HG03066 (cell line): ENCODE data around the gene FAM20C.
"Not testable (repeated sequence)": the region's sequence is repeated elsewhere in the genome, so short reads cannot be mapped to it uniquely, and the experiment has no call there.

Experiments
- ATAC-seq: cut with Tn5 transposase; IDR thresholded peaks from one replicate; pipeline ENCODE4 v1.9.1; 2021; ENCODE audit warnings: low read depth; ENCODE audit not compliant: unreplicated experiment

The FAM20C gene

DNA sequence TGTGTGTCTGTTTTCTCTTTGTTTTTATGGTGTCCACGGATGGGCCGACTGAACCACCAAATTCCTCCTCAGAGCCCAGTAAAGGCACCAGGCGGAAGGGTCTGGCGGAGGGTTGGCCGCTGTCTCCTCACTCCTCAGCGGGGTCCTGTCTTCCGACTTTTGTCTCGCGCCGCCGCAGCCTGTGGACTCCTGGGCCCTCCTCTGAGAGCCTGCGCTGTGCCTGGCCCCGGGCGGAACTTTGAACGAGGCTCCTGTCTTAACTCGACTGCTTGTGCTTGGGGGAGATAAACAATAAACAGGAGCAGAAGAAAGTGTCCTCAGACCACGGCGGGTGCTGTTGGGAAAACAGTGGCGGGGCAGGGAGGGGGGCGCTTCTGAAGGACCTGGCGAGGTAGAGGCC lies 2.2 kb upstream of the FAM20C start:
- no peak for ATAC-seq

DNA sequence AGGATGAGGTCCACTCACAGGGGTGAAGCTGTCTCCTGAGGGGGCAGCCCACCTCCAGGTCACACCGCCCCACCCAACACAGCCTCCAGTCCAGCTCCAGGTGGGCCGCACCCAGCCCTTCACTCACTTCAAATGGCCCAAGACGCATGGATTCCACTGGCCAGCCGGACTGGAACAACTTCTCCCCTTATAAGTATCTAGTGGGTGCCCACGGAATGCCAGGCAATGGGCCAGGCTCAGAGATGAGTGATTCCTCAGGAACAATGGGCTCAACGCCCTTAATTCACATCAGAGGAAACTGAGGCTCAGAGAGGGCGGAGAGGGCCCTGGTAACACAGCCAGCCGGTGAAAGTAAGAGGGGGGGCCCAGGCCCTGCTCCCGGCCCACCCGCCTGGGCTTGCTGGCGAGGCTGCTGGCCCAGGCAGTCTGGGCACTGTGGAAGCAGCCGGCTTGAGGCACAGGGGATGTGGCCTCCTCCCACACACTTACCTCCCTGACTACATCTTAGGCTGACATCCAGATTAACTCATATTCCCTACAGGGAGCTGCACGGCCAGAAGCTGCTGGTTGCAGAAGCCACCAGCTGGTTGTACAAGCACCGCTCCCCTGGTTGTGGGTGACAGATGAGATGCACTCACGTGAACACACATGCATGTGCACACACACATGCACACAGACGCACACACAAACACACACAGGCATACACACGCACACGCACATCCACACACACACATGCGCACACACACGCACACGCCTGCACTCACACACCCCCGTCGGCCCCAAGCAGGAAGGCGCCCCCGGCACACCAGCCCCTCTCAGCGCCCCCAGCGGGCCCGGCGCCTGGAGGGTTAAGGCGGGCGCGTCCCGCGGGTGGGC lies 1.0 kb upstream of the FAM20C start:
- ATAC-seq, result no peak

- no peak for ATAC-seq
Measured at GRCh38 chr7:192701-193480, 520 bp downstream of the FAM20C start.

DNA sequence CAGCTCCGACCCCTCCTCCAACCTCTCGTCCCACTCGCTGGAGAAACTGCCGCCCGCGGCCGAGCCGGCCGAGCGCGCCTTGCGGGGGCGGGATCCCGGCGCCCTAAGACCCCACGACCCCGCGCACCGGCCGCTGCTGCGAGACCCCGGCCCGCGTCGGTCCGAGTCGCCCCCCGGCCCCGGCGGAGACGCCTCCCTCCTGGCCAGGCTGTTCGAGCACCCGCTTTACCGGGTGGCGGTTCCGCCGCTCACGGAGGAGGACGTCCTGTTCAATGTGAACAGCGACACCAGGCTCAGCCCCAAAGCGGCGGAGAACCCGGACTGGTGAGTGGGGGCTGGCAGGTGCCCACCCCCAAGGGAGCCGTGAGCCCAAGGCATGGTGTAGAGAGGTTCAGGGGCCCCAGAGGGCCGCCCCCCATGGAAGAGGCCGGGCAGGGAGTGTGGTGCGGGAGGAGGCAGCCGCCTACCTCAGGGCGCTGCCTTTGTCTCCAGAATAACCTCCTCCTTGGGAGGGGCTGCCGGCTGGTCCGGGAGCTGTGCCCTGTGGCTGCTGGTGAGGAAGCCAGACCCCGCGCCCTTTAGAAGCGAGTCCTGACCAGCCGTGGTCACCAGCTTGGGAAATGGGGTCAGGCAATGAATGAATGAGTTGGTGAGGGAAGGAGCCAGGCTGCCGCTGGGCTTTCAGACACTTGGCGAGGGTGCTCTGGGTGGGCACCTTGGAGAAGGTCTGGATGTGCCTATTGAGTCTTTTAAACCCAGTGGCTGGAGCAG lies 1.3 kb downstream of the FAM20C start:
- no peak for ATAC-seq

DNA sequence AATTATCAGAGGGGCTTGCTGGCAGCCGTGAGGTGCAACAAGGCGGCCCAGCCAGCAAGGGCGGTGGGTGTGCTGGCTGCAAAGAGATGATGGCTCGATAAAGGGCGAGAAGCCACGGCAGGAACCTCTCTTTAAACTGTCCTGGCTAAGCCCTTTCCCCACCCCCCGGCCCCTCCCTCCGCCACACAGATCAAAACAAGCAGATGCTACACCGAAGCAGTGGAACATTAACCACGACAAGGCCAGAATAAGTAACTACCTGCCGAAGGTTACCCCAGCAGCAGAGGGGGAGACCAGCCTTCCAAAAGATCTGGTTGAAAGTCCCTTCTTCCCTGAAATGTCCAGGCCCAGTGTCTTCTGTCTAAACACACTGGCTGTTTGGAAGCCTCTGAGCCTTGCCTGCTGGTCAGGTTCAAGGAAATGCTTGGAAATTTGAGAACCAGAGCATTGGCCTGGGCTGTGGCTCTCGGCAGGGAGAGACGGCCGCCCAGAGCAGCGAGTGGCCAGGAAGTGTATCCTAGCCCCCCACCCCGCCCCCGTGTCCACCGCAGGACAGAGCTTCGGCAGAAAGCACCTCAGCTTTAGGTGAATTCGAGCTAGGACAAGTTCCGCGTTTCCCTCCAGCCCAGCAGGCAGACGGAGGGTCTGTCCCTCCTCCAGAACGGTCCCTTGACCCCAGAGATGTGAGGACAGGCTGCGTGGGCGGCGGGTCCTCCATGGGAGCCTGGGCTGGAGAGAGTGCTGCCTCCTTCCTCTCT lies 2.1 kb downstream of the FAM20C start:
- ATAC-seq, result no peak

GRCh38 chr7:195010-195829 lies 2.8 kb downstream of the FAM20C start:
- ATAC-seq, result no peak

GRCh38 chr7:195830-196128 lies 3.4 kb downstream of the FAM20C start:
- ATAC-seq, result no peak

- no peak for ATAC-seq
Measured at GRCh38 chr7:196283-196682, 3.9 kb downstream of the FAM20C start.

GRCh38 chr7:196778-197321 lies 4.5 kb downstream of the FAM20C start:
- no peak for ATAC-seq

DNA sequence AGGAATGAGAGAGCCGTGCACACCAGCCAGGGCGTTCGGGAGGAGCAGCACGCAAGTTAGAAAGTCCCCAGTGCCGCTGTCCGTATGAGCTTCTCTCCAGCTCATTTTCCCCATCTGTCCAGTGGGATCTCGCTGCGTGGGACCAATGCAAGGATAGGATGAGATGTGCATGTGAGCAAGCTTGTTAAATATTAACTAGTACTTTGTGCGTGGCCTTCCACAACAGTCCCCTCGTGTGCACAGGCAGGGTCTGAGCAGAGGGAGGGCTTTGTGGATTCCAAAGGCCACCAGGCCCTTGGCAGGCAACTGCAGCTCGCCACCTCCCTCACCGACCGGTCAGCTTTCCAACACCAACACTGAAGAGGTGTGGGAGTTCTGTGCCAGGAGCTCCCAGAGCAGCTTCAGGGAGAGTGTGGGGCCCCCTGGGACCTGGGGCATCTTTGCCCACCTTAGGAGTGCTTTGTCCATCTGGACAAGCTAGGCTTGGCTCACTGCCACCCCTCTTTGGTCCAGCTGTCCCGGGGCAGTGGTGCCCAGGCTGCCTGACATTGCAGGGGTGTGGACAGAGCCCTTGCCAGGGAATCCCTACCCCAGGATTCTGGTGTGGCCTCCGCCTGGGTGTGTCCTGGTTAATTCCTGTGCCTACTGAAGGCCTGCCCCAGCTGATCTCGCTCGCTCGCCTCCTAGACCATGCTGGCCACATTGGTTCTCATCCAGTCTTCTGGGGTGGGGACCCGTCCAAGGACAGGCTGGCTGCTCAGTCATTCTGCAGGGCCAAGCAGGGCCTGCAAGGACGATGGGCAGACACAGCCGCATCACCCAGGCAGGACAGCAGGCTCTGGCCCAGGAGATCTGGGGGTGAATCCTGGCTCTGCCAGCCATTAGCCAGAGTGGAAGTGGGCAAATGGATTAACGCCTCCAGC lies 5.3 kb downstream of the FAM20C start:
- ATAC-seq, result no peak

- ATAC-seq, result no peak
Measured at GRCh38 chr7:199483-200249, 7.3 kb downstream of the FAM20C start.

GRCh38 chr7:200290-200689 lies 7.9 kb downstream of the FAM20C start:
- ATAC-seq, result no peak

DNA sequence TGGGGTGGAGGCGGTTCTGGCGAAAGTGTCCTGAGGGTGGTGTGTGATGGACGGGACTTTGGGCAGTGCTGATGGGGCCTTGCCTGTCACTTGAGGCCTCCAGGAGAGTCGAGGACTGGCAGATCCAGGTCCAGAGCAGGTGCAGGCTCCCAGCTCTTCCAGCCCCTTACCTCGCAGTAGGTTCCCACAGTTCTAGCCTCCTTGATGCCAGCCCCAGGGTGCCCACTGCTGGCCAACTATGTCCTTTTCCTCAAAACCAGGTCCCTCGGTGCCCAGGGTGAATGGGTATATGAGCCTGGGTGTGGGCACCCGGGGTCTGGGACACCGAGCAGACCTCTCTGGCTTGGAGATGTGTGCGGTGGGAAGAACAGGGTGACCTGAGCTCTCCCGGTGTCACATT lies 8.3 kb downstream of the FAM20C start:
- no peak for ATAC-seq

DNA sequence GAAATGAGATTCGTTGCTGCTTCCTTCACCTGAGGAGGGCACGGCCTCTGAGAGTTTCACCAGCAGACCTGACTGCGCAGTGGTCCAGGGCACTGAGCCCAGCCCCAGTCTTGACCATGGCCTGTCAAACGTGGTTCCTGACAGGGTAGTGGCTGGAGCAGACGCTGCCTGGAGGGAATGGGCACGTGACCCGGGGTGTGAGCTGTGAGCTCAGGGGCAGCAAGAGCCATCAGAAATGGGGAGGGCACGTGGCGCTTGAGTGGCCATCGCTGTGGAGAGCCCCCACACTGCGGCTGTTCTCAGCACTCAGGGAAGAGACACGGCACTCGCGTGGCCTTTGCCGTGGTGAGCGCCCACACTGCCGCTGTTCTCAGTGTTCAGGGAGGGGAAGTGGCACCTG lies 12.0 kb downstream of the FAM20C start:
- ATAC-seq, result no peak

DNA sequence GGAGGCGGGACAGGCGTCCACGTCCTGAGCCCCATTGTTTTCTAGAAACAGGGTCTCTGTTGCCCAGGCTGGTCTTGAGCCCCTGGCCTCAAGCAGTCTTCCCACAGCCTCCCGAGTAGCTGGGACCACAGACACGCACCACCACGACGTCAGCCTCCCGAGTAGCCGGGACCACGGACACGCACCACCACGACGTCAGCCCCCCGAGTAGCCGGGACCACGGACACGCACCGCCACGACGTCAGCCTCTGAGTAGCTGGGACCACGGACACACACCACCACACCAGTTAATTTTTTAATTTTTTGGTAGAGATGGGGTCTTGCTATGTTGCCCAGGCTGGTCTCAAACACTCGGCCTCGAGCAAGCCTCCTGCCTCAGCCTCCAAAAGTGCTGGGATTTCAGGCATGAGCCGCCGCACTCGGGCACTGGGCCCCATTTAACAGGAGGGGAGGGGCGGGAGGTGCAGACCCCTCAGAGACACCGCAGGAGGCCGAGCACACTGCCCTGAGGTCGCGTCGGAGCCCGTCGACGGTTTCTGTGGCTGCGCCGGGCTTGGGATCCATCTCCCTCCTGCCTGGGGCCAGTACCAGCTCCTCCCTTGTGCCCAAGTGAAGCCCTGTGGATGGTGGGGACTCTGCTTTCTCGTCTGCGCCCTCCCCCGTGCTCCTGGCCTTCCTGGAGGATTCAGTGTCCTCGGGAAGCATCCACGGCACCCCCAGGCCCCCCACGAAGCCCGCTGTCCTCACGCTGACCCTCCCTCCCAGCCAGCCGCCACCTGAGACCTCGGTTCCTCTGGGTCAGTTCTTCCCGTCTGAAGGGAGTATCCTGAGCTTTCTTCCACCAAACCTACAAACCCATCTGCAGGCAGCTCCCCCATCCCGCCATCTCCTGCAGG lies 13.0 kb downstream of the FAM20C start:
- no peak for ATAC-seq

DNA sequence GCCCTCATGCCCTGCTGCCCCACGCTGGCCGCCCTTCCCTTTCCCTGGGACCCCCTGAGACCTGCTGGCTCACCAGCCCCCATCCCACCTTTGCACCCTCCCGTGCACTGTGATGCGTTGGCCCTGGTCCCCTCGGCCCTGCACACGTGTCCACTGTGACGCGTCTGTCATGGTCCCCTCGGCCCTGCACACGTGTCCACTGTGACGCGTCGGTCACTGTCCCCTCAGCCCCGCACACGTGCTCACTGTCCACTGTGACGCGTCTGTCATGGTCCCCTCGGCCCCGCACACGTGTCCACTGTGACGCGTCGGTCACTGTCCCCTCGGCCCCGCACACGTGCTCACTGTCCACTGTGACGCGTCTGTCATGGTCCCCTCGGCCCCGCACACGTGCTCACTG lies 14.0 kb downstream of the FAM20C start:
- ATAC-seq, result not testable (repeated sequence)
